ENCODE results near the gene ICE1.

GRCh38 chr5:5404381-5404780 is 18.1 kb upstream of the ICE1 start:
- TF ChIP-seq CTCF (optimal IDR thresholded peaks at IDR 0.05 in 1 of 3, IDR thresholded peaks at IDR 0.05 in 1 of 3, conservative IDR thresholded peaks at IDR 0.05 in 1 of 3; ENCODE audit: extremely low read depth in 1 of 3, insufficient read depth in 2 of 3, low read length in 3 of 3) (no peak), EZH2 (IDR thresholded peaks at IDR 0.05; ENCODE audit: low read length) (no peak)
